ENCODE data around the gene TBCCD1.

TBCCD1 gene

GRCh38 chr3:186599785-186600166 is 32.6 kb upstream of the TBCCD1 start:
- TF ChIP-seq, protein P1, sequence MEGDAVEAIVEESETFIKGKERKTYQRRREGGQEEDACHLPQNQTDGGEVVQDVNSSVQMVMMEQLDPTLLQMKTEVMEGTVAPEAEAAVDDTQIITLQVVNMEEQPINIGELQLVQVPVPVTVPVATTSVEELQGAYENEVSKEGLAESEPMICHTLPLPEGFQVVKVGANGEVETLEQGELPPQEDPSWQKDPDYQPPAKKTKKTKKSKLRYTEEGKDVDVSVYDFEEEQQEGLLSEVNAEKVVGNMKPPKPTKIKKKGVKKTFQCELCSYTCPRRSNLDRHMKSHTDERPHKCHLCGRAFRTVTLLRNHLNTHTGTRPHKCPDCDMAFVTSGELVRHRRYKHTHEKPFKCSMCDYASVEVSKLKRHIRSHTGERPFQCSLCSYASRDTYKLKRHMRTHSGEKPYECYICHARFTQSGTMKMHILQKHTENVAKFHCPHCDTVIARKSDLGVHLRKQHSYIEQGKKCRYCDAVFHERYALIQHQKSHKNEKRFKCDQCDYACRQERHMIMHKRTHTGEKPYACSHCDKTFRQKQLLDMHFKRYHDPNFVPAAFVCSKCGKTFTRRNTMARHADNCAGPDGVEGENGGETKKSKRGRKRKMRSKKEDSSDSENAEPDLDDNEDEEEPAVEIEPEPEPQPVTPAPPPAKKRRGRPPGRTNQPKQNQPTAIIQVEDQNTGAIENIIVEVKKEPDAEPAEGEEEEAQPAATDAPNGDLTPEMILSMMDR (IDR thresholded peaks at IDR 0.05), result no peak

- TF ChIP-seq, protein P1 (IDR thresholded peaks at IDR 0.05), result no peak
These were observed 32.1 kb upstream of the TBCCD1 start for GRCh38 chr3:186599142-186599784.

DNA sequence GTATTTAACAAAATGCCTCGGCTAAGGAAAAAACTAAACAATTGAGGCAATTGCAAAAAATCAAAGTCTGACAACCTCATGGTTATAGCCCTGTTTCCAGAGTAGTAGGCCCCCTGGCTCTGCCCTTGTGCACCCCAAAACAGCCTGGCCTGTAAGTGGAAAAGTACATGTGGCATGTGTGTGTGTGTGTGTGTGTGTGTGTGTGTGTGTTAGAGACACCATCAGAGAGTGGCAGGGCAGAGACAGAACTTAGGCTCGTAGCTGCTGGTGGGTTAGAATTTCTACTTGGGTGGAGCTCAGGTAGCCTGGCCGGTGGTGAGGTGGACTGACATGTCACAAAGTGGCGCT is 31.6 kb upstream of the TBCCD1 start:
- TF ChIP-seq, protein P1 (IDR thresholded peaks at IDR 0.05), result no peak

- TF ChIP-seq, protein P1 (IDR thresholded peaks at IDR 0.05), result no peak
These were observed 31.1 kb upstream of the TBCCD1 start for GRCh38 chr3:186598108-186598784.

DNA sequence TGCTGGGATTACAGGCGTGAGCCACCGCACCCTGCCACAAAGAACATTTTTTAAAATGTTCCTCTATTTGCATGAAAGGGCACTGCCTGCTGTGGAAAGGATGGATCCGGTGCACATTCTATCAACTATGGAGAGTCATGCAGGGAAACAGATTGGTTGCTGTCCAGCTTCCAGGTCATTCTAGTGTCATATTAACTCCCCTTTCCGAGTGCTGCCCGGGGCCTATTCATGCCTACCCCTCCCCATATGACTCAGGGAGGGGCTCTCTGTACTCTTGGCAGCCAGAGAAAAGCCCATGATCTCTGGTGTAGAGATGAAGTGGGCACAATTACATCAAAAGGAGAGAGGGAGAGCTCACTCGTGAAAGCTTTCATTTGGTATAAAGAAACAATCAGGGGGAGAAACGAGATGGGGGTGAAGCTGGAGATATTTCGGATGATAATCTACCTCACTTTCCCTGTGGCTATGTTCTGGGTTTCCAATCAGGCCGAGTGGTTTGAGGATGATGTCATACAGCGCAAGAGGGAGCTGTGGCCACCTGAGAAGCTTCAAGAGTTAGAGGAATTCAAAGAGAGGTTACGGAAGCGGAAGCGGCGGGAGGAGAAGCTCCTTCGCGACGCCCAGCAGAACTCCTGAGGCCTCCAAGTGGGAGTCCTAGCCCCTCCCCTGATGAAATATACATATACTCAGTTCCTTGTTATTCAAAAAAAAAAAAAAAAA is 29.6 kb upstream of the TBCCD1 start:
- TF ChIP-seq, protein P1 (IDR thresholded peaks at IDR 0.05), result no peak

DNA sequence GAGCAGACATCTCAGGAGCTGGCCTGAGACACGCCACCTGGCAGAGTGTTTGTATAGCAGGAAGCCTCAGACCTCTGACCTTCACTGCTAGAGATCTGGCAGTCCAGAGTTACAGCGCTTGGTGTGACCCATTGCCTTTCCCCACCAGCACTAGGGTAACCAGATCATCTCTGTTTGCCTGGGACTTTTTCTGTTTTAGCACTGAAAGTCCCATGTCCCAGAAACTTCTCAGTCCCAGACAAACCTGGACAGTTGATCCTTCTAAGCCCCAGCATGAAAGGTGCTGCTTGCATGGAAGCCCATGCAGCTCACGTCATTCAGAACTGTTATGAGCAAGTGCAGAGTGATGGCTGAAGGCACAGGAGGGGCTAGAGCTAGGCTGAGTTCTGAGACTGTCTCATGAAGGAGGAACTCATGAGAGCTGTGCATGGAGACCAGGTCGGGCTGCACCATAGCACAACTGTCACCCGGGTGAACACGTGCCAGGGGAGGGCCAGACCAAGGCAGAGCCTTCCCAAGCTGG is 27.5 kb upstream of the TBCCD1 start:
- TF ChIP-seq, protein P1 (IDR thresholded peaks at IDR 0.05), result no peak

DNA sequence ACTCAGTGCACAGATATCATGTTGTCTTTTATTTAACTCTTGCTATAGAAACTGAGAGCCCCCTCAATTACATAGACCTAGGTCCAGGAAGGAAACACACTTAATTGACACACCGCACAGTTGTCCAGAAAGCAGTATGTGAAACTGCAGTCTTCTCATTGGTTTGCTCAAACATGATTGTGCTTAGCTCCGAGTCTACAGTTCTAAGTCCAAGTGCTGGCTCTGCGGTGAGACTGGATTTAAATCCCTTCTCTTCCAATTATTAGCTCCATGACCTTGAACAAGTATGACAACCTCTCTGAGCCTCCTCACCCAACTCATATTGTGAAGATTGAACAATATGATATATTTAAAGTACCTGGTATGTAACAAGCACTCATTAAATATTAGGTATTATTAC is 26.7 kb upstream of the TBCCD1 start:
- TF ChIP-seq, protein P1 (IDR thresholded peaks at IDR 0.05), result no peak

All from LNCAP (cell line).